Stimulated activated CD8-positive, alpha-beta memory T cell treated with anti-CD3 and anti-CD28 coated beads, Interleukin-7, amount 100 ng/mL, for 48 hours (primary cell): ENCODE results near the gene SNTA1.
"Not testable (repeated sequence)": the region's sequence is repeated elsewhere in the genome, so short reads cannot be mapped to it uniquely, and the experiment has no call there.

ENCODE experiments used
- DNase-seq, 2 donors: peaks; one replicate each; pipeline ENCODE4 v3.0.0-alpha.2; 2020; ENCODE audit warnings: low read depth in 1 of 2; ENCODE audit errors: extremely low read depth in 1 of 2

The SNTA1 gene

DNA sequence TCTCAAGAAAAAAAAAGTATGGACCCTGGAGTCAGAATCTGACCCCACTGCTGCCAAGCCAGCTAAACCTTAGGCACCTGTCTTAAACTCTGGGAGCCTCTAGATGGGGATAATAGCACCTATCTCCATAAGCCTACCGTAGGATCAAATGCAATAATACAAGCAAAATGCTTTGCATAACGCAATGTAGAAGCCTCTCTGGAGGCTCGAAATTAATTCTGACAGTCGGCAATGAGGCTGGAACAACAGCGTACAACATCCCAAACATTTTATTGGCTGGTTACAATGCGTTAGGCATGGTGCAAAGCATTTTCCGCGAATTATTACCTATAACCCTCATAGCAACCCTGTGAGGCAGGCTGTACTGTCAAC, 42.8 kb downstream of the SNTA1 start:
- no peak for DNase-seq

GRCh38 chr20:33399924-33400323, 43.6 kb downstream of the SNTA1 start:
- DNase-seq, result no peak

- DNase-seq, result no peak
These were observed 48.8 kb downstream of the SNTA1 start for GRCh38 chr20:33394718-33395117.

- DNase-seq, result no peak
These were observed 50.0 kb downstream of the SNTA1 start for GRCh38 chr20:33393609-33394008.

DNA sequence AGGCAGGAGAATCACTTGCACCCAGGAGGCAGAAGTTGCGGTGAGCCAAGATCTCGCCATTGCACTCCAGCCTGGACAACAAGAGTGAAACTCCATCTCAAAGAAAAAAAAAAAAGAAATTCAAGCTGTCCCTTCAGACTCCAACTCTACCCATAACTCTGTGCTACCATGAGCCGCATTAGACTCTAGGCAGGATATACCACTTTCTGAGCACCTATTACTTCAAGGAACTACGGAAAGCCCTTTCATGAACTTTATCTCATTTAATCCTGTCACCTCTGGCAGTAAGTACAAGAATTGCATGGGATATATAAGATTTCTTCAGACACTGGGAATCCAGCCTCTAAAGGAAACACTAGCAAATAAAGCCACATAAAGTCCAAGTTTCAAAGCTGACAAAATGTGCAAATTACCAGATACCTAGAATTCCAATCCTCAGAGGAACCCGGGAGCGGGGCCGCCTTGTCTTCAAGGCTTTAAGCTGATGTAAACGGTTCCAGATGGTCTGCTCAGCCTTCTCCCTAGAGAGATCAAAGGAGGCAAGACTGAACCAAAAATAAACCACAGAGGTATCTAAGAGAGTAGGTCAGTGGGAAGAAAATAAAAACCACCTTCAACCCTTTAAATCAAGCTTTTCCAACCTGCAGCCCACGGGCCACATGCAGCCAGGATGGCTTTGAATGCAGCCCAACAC, 51.7 kb downstream of the SNTA1 start:
- no peak for DNase-seq

DNA sequence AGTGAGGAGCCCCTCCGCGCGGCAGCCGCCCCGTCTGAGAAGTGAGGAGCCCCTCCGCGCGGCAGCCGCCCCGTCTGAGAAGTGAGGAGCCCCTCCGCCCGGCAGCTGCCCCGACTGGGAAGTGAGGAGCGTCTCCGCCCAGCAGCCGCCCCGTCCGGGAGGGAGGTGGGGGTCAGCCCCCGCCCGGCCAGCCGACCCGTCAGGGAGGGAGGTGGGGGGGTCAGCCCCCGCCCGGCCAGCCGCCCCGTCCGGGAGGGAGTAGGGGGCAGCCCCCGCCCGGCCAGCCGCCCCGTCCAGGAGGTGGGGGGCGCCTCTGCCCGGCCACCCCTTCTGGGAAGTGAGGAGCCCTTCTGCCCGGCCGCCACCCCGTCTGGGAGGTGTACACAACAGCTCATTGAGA, 54.2 kb downstream of the SNTA1 start:
- DNase-seq, result not testable (repeated sequence)

GRCh38 chr20:33388268-33388667, 55.3 kb downstream of the SNTA1 start:
- DNase-seq, result no peak

GRCh38 chr20:33387177-33387576, 56.4 kb downstream of the SNTA1 start:
- no peak for DNase-seq

DNA sequence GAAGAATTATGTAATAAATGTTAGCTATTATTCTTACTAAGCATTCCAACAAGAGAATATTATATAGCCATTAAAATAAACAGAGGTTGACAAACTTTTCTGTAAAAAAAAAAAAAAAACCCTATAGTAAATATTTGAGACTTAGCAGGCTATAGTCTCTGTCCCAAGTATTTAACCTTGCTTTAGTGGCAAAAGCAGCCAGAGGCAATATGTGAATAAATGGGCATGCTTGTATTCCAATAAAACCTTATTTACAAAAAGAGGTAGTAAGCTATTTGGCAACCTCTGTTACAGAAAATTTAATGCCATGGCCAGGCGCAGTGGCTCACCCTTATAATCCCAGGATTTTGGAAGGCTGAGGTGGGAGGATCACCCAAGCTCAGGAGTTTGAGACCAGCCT, 56.9 kb downstream of the SNTA1 start:
- no peak for DNase-seq

GRCh38 chr20:33377366-33377765, 66.2 kb downstream of the SNTA1 start:
- no peak for DNase-seq

GRCh38 chr20:33373735-33374605, 69.6 kb downstream of the SNTA1 start:
- no peak for DNase-seq

DNA sequence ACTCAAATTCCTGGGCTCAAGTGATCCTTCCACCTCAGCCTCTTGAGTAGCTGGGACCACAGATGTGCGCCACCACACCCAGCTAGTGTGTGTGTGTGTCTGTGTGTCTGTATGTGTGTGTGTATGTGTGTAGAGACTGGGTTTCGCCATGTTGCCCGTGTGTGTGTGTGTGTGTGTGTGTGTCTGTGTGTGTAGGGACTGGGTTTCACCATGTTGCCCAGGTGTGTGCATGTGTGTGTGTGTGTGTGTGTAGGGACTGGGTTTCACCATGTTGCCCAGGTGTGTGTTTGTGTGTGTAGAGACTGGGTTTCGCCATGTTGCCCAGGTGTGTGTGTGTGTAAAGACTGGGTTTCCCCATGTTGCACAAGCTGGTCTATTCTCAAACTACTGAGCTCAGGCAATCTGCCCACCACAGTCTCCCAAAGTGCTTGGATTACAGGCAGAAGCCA, 70.5 kb downstream of the SNTA1 start:
- no peak for DNase-seq

GRCh38 chr20:33370291-33370690, 73.3 kb downstream of the SNTA1 start:
- DNase-seq, result peak; percentile 7 to 10

GRCh38 chr20:33362898-33363297, 80.7 kb downstream of the SNTA1 start:
- no peak for DNase-seq

DNA sequence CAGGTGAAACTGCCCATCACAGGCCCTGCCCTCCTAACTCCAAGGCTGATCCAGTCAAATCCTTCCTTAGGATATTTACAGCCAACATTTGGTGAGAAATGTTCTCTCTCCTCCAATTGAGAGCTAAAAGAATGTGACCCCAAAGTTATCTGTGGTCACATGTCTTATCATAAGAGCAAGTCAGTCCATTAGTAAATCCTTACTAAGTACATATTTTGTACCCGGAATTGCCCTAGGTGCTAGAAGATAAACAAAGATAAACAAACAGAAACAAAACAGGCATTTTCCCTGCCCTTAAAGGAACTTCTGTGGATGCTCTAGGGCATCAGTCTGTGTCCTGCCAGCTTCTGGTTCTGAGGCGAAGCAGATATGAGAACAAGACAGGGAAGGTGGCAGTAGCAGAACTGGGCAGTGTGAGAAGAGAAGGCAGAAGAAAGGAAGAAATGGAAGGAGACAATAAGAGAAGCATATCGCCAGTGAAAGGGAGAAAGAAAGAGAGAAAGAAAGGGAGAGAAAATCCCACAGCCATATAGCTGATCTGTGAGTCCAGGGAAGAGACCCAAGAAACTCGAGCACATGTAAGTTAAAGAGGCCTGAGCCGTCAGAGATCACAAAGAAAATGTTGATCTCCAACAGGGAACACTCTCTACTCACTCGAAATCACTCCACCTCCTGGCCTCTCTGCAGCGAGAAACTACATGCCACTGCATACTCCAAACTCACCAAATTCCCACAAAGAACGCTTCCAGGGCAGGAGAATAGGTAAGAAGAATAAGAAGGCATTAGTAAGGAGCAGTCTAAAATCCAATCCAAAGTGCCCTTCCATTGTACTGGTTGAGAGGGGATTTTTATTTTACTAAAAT, 83.9 kb downstream of the SNTA1 start:
- no peak for DNase-seq
